Measurements from ENCODE around the gene HOXA9.

The HOXA9 gene

DNA sequence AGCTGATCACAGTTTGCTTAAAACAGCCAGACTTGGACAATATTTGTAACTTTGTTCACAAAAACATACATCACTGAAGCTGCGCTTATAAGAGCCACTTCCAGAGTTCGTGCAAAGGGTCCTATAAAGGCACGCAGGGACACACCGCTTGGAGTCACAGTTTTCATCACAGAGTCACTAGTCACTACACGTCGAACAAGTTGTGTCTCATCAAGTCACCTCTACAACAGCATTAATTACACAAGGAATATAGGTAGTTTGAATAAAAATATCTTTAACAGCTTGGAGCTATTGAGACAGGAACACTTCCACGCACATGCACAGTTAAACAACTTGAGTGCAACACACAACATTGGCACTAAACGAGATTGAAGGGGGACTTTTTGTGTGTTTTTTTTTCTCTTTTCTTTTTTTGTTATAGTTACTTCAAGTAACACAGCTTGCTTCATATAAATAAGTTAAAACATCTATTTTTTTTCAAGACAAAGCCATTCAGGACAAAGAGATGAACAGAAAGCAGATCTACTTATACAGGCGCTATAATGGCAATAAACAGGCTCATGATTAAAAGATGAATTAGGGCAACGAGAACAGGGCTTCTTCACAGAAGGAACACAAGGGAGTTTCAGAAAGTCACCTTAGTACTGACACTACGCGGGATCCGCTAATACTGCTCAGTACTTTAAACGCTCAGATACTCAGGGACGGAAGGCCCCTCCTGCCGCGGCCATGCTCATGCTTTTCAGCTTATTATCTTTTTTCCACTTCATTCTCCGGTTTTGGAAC, 24.0 kb downstream of the HOXA9 start:
- Histone ChIP-seq H3K36me3 (replicated peaks in 1 of 2; ENCODE audit: control insufficient read depth in 2 of 2, insufficient read depth in 2 of 2, low read length in 2 of 2) (no peaks in the 10 kb centered on the region), H2AFZ (ENCODE audit: low read length) (peak overlapping the region; percentile 87), H3K23ac (ENCODE audit: low read depth, low read length, poor library complexity) (no peak overlapping the region), H4K8ac (ENCODE audit: low read depth, low read length) (no peak overlapping the region), H2BK120ac (ENCODE audit: low read depth, low read length) (no peak overlapping the region), H3K9me3 (replicated peaks in 1 of 2; ENCODE audit: control insufficient read depth in 2 of 2, insufficient read depth in 1 of 2, low read depth in 1 of 2, low read length in 2 of 2) (peaks cover 0 to 5% of the 10 kb centered on the region in 2 donors), H3K14ac (ENCODE audit: low read length) (no peak overlapping the region), H3K4ac (ENCODE audit: low read length) (no peak overlapping the region), H2AK5ac (ENCODE audit: low read depth, low read length) (no peak overlapping the region), H3K18ac (ENCODE audit: low read length) (no peak overlapping the region), H3K79me1 (ENCODE audit: low read depth, low read length) (no peaks in the 10 kb centered on the region), H2BK12ac (ENCODE audit: low read length) (no peak overlapping the region), H3K27ac (replicated peaks; ENCODE audit: low read length) (no peak overlapping the region), H3K4me1 (ENCODE audit: control insufficient read depth in 2 of 2, insufficient read depth in 1 of 2, low read depth in 1 of 2, low read length in 2 of 2) (no peaks in the 10 kb centered on the region), H3K4me2 (ENCODE audit: insufficient read depth, low read length, poor library complexity, severe bottlenecking) (no peak overlapping the region), H3K27me3 (ENCODE audit: control insufficient read depth in 3 of 3, insufficient read depth in 3 of 3, low read depth in 1 of 3, low read length in 3 of 3) (peaks cover 53 to 100% (median 100%) of the 10 kb centered on the region in 3 experiments), H2BK5ac (ENCODE audit: low read length) (no peak overlapping the region), H3K9ac (ENCODE audit: low read depth, low read length, poor library complexity) (no peak overlapping the region), H2BK15ac (ENCODE audit: low read length) (no peak overlapping the region), H3K4me3 (ENCODE audit: low read length in 2 of 2) (no peak overlapping the region), H4K91ac (ENCODE audit: low read depth, low read length, poor library complexity) (no peak overlapping the region)
- DNase-seq (ENCODE audit: low spot score): no peak
- WGBS, 2 donors (ENCODE audit: extremely low coverage in 2 of 2, insufficient read length in 2 of 2, insufficient replicate concordance in 1 of 2): no CpG with 5 or more reads among the region's 18 CpGs

DNA sequence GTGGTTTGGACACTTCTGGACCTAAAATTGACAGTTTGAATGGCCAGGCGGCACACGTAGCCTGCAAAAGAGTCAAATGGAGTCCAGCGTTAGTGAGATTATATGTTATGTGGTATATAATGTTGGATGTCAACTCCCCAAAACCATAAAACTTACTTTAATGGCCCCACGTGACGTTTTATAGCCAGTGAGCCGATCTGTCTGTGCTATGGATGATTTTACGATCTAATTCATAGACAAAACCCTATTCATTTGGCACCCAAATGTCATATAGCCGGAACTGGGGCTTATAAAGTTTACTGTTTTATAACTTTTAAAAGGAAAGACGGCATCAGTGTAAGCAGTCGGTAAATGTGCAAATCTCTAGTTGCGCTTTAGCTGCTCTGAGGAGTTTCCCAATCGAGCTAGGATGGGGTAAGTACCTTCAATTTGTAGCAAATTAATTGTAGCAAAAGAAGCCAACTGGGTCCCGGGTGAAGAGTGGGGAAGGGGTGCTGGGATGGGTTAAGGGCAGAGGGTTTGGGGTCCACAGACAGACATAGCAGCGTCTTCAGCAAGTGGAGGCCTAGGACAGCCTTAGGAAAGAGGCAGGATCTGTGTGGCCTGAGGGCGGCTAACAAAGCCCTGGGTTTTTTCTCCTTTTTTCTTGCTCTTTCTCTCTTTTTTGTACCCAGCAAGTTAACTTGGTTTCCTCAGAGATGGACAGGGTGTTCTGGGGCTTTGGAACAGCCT, 25.0 kb downstream of the HOXA9 start:
- no peak overlapping the region for H3K27ac ChIP-seq (replicated peaks; ENCODE audit: low read length)
- peak overlapping the region; percentile 92 for H2AFZ ChIP-seq (ENCODE audit: low read length)
- no peak for DNase-seq (ENCODE audit: low spot score)
- H3K9ac ChIP-seq (ENCODE audit: low read depth, low read length, poor library complexity): no peak overlapping the region
- no peak overlapping the region for H2BK120ac ChIP-seq (ENCODE audit: low read depth, low read length)
- H2BK12ac ChIP-seq (ENCODE audit: low read length): no peak overlapping the region
- no CpG with 5 or more reads among the region's 15 CpGs for WGBS, 2 donors (ENCODE audit: extremely low coverage in 2 of 2, insufficient read length in 2 of 2, insufficient replicate concordance in 1 of 2)
- H3K4me1 ChIP-seq (ENCODE audit: control insufficient read depth in 2 of 2, insufficient read depth in 1 of 2, low read depth in 1 of 2, low read length in 2 of 2): no peaks in the 10 kb centered on the region
- H3K4me2 ChIP-seq (ENCODE audit: insufficient read depth, low read length, poor library complexity, severe bottlenecking): no peak overlapping the region
- no peak overlapping the region for H2BK15ac ChIP-seq (ENCODE audit: low read length)
- H4K91ac ChIP-seq (ENCODE audit: low read depth, low read length, poor library complexity): no peak overlapping the region
- H2BK5ac ChIP-seq (ENCODE audit: low read length): no peak overlapping the region
- H3K4ac ChIP-seq (ENCODE audit: low read length): no peak overlapping the region
- H2AK5ac ChIP-seq (ENCODE audit: low read depth, low read length): no peak overlapping the region
- H3K36me3 ChIP-seq (replicated peaks in 1 of 2; ENCODE audit: control insufficient read depth in 2 of 2, insufficient read depth in 2 of 2, low read length in 2 of 2): no peaks in the 10 kb centered on the region
- no peak overlapping the region for H3K4me3 ChIP-seq (ENCODE audit: low read length in 2 of 2)
- peaks cover 0 to 5% of the 10 kb centered on the region in 2 donors for H3K9me3 ChIP-seq (replicated peaks in 1 of 2; ENCODE audit: control insufficient read depth in 2 of 2, insufficient read depth in 1 of 2, low read depth in 1 of 2, low read length in 2 of 2)
- peaks cover 46 to 100% (median 100%) of the 10 kb centered on the region in 3 experiments for H3K27me3 ChIP-seq (ENCODE audit: control insufficient read depth in 3 of 3, insufficient read depth in 3 of 3, low read depth in 1 of 3, low read length in 3 of 3)
- no peaks in the 10 kb centered on the region for H3K79me1 ChIP-seq (ENCODE audit: low read depth, low read length)
- no peak overlapping the region for H3K18ac ChIP-seq (ENCODE audit: low read length)
- H3K23ac ChIP-seq (ENCODE audit: low read depth, low read length, poor library complexity): no peak overlapping the region
- H3K14ac ChIP-seq (ENCODE audit: low read length): no peak overlapping the region
- H4K8ac ChIP-seq (ENCODE audit: low read depth, low read length): no peak overlapping the region

DNA sequence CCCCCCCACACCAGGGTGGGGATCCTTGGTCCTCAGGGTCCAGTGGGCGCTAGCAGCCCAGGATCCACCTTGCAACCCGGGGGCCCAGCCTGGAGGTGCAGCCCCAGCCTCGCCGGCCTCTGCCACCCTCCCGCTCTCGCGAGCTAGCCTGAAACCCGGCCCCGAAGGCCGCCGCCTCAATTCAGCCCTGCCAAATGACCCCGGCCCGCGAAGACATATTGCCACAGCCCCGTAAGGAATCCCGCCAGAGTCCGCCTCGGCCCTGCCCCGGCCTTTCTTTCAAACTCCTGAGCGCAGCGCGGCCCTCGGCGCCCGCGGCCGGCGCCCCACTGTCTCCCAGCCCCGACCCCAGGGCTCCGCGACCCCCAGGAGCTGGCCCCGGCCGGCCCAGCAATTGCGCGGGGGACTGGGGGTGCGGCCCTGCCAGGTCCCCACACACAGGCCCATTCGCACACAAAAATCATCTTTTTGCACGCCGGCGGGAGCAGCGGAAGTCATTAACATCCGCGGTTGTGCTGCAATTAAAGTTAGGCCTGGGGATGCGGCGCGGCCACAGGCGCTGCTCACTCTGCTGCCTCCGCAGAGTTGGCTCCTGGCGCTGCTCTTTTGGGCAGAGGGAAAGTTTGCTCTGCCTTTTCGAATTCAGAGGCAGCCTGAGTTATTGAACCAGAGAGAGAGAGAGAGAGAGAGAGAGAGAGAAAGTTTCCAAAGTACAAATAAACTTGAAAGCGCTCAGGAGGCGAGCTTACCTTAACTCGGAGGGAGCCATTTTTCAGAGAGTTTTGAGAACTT, 25.8 kb downstream of the HOXA9 start:
- no peak for DNase-seq (ENCODE audit: low spot score)
- Histone ChIP-seq H2BK15ac (ENCODE audit: low read length) (no peak overlapping the region), H4K91ac (ENCODE audit: low read depth, low read length, poor library complexity) (no peak overlapping the region), H2AFZ (ENCODE audit: low read length) (peak overlapping the region; percentile 92), H3K14ac (ENCODE audit: low read length) (no peak overlapping the region), H3K27me3 (ENCODE audit: control insufficient read depth in 3 of 3, insufficient read depth in 3 of 3, low read depth in 1 of 3, low read length in 3 of 3) (peaks cover 39 to 100% (median 97%) of the 10 kb centered on the region in 3 experiments), H3K4me2 (ENCODE audit: insufficient read depth, low read length, poor library complexity, severe bottlenecking) (no peak overlapping the region), H2BK5ac (ENCODE audit: low read length) (no peak overlapping the region), H3K36me3 (replicated peaks in 1 of 2; ENCODE audit: control insufficient read depth in 2 of 2, insufficient read depth in 2 of 2, low read length in 2 of 2) (no peaks in the 10 kb centered on the region), H3K27ac (replicated peaks; ENCODE audit: low read length) (no peak overlapping the region), H4K8ac (ENCODE audit: low read depth, low read length) (no peak overlapping the region), H2BK120ac (ENCODE audit: low read depth, low read length) (no peak overlapping the region), H3K79me1 (ENCODE audit: low read depth, low read length) (no peaks in the 10 kb centered on the region), H3K4me1 (ENCODE audit: control insufficient read depth in 2 of 2, insufficient read depth in 1 of 2, low read depth in 1 of 2, low read length in 2 of 2) (no peaks in the 10 kb centered on the region), H3K9ac (ENCODE audit: low read depth, low read length, poor library complexity) (no peak overlapping the region), H3K18ac (ENCODE audit: low read length) (no peak overlapping the region), H3K4ac (ENCODE audit: low read length) (no peak overlapping the region), H3K9me3 (replicated peaks in 1 of 2; ENCODE audit: control insufficient read depth in 2 of 2, insufficient read depth in 1 of 2, low read depth in 1 of 2, low read length in 2 of 2) (peaks cover 0 to 5% of the 10 kb centered on the region in 2 donors), H3K4me3 (ENCODE audit: low read length in 2 of 2) (no peak overlapping the region), H2BK12ac (ENCODE audit: low read length) (no peak overlapping the region), H2AK5ac (ENCODE audit: low read depth, low read length) (no peak overlapping the region), H3K23ac (ENCODE audit: low read depth, low read length, poor library complexity) (peak overlapping the region; percentile 37)
- no CpG with 5 or more reads among the region's 53 CpGs for WGBS, 2 donors (ENCODE audit: extremely low coverage in 2 of 2, insufficient read length in 2 of 2, insufficient replicate concordance in 1 of 2)

DNA sequence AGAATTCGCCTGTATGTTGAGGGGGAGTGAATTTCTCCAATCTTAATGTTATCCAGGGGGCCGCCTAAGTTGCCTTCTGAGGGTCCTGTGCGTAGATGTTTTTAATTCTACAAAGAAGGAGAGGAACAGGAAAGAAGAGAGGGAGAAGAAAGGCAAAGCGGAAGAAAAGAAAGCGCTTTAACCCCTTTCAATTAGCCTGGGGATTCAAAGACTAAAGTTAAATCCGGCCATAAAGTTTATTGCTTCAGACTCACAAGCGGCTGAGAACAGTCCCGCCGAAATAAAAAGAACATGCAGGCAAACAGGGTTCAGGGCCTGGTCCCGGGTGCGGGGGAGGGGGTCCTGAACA, 26.4 kb downstream of the HOXA9 start:
- H2AFZ ChIP-seq (ENCODE audit: low read length): peak overlapping the region; percentile 92
- no peak overlapping the region for H3K23ac ChIP-seq (ENCODE audit: low read depth, low read length, poor library complexity)
- H3K14ac ChIP-seq (ENCODE audit: low read length): no peak overlapping the region
- no peak for DNase-seq (ENCODE audit: low spot score)
- no peaks in the 10 kb centered on the region for H3K4me1 ChIP-seq (ENCODE audit: control insufficient read depth in 2 of 2, insufficient read depth in 1 of 2, low read depth in 1 of 2, low read length in 2 of 2)
- H2BK5ac ChIP-seq (ENCODE audit: low read length): no peak overlapping the region
- H2BK12ac ChIP-seq (ENCODE audit: low read length): no peak overlapping the region
- no peak overlapping the region for H3K18ac ChIP-seq (ENCODE audit: low read length)
- H3K27me3 ChIP-seq (ENCODE audit: control insufficient read depth in 3 of 3, insufficient read depth in 3 of 3, low read depth in 1 of 3, low read length in 3 of 3): peaks cover 37 to 100% (median 97%) of the 10 kb centered on the region in 3 experiments
- H4K91ac ChIP-seq (ENCODE audit: low read depth, low read length, poor library complexity): no peak overlapping the region
- no peak overlapping the region for H3K27ac ChIP-seq (replicated peaks; ENCODE audit: low read length)
- H3K9me3 ChIP-seq (replicated peaks in 1 of 2; ENCODE audit: control insufficient read depth in 2 of 2, insufficient read depth in 1 of 2, low read depth in 1 of 2, low read length in 2 of 2): peaks cover 0 to 2% of the 10 kb centered on the region in 2 donors
- H3K4me3 ChIP-seq (ENCODE audit: low read length in 2 of 2): no peak overlapping the region
- no peak overlapping the region for H3K9ac ChIP-seq (ENCODE audit: low read depth, low read length, poor library complexity)
- H3K4ac ChIP-seq (ENCODE audit: low read length): no peak overlapping the region
- WGBS, 2 donors (ENCODE audit: extremely low coverage in 2 of 2, insufficient read length in 2 of 2, insufficient replicate concordance in 1 of 2): no CpG with 5 or more reads among the region's 11 CpGs
- no peak overlapping the region for H4K8ac ChIP-seq (ENCODE audit: low read depth, low read length)
- H3K79me1 ChIP-seq (ENCODE audit: low read depth, low read length): no peaks in the 10 kb centered on the region
- no peaks in the 10 kb centered on the region for H3K36me3 ChIP-seq (replicated peaks in 1 of 2; ENCODE audit: control insufficient read depth in 2 of 2, insufficient read depth in 2 of 2, low read length in 2 of 2)
- no peak overlapping the region for H3K4me2 ChIP-seq (ENCODE audit: insufficient read depth, low read length, poor library complexity, severe bottlenecking)
- H2BK15ac ChIP-seq (ENCODE audit: low read length): no peak overlapping the region
- H2BK120ac ChIP-seq (ENCODE audit: low read depth, low read length): no peak overlapping the region
- no peak overlapping the region for H2AK5ac ChIP-seq (ENCODE audit: low read depth, low read length)
